Eye (tissue), 1 donor: Measurements from ENCODE around the gene ADGRE3.
"Not testable (repeated sequence)": the region's sequence is repeated elsewhere in the genome, so short reads cannot be mapped to it uniquely, and the experiment has no call there.

Experiments used
- DNase-seq: peaks from one replicate; pipeline ENCODE4 v3.0.0-alpha.2; 2015

Gene ADGRE3

GRCh38 chr19:14669940-14670339, 4.7 kb downstream of the ADGRE3 start:
- no peak for DNase-seq

GRCh38 chr19:14661372-14661924, 13.2 kb downstream of the ADGRE3 start:
- DNase-seq: no peak

- no peak for DNase-seq
These were observed 14.7 kb downstream of the ADGRE3 start for GRCh38 chr19:14659874-14660489.

GRCh38 chr19:14655726-14656125, 18.9 kb downstream of the ADGRE3 start:
- no peak for DNase-seq

- DNase-seq: no peak
These were observed 19.7 kb downstream of the ADGRE3 start for GRCh38 chr19:14654786-14655560.

GRCh38 chr19:14650161-14650560, 24.5 kb downstream of the ADGRE3 start:
- no peak for DNase-seq

GRCh38 chr19:14649020-14649419, 25.6 kb downstream of the ADGRE3 start:
- no peak for DNase-seq

- DNase-seq: no peak
These were observed 26.1 kb downstream of the ADGRE3 start for GRCh38 chr19:14648506-14648905.

GRCh38 chr19:14639536-14640277, 34.9 kb downstream of the ADGRE3 start:
- DNase-seq: no peak

- peak; percentile 20 for DNase-seq
These were observed 42.4 kb downstream of the ADGRE3 start for GRCh38 chr19:14632286-14632685.

GRCh38 chr19:14629557-14629956, 45.1 kb downstream of the ADGRE3 start:
- DNase-seq: no peak

- not testable (repeated sequence) for DNase-seq
These were observed 50.2 kb downstream of the ADGRE3 start for GRCh38 chr19:14624491-14624890.

- no peak for DNase-seq
These were observed 55.2 kb downstream of the ADGRE3 start for GRCh38 chr19:14619404-14619803.

GRCh38 chr19:14616407-14616806, 58.2 kb downstream of the ADGRE3 start:
- no peak for DNase-seq

- no peak for DNase-seq
These were observed 59.0 kb downstream of the ADGRE3 start for GRCh38 chr19:14615623-14616022.

- DNase-seq: no peak
These were observed 60.6 kb downstream of the ADGRE3 start for GRCh38 chr19:14614099-14614412.

GRCh38 chr19:14613399-14614098, 61.1 kb downstream of the ADGRE3 start:
- DNase-seq: not testable (repeated sequence)

- no peak for DNase-seq
These were observed 62.0 kb downstream of the ADGRE3 start for GRCh38 chr19:14612657-14613056.

- not testable (repeated sequence) for DNase-seq
These were observed 62.4 kb downstream of the ADGRE3 start for GRCh38 chr19:14612242-14612641.

GRCh38 chr19:14611051-14611450, 63.6 kb downstream of the ADGRE3 start:
- DNase-seq: no peak

GRCh38 chr19:14606627-14607026, 68.0 kb downstream of the ADGRE3 start:
- no peak for DNase-seq

GRCh38 chr19:14603990-14604387, 70.7 kb downstream of the ADGRE3 start:
- no peak for DNase-seq

- no peak for DNase-seq
These were observed 75.0 kb downstream of the ADGRE3 start for GRCh38 chr19:14599548-14600147.
